NCI-H187 treated with DMSO at 0.1 percent for 48 hours (cell line): ENCODE measurements around the gene TRIP6.
"Not testable (repeated sequence)": the region's sequence is repeated elsewhere in the genome, so short reads cannot be mapped to it uniquely, and the experiment has no call there.

Experiments used
- DNase-seq: peaks from one replicate; lab custom pipeline; 2025; lab: John Stamatoyannopoulos, UW

TRIP6 gene

GRCh38 chr7:100839361-100839760 is 27.8 kb upstream of the TRIP6 start:
- no peak for DNase-seq

DNA sequence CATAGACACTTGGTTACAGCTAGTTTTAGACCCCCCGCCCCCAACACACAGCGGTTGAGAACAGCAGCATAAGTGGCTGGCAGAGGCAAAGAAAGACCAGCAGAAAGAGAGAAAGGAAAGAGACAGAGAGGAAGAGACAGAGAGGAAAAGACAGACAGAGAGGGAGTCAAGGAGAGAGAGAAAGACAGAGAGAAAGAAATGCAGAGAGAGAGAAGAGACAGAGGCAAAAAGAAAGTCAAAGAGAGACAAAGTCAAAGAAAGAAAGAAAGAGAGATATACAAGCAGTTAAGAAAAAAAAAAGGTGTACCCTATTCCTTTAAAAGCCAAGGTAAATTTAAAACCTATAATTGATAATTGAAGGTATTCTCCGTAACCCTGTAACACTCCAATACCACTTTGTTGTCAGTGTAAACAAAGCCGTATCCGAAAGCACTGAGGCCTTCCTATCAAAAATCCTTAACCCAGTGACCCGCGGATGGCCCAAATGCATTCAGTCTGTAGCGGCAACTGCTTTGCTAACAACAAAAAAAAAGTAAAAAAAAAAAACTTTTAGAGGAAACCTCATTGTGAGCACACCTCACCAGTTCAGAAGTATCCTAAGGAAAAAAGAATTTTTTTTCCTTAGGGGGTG is 26.6 kb upstream of the TRIP6 start:
- no peak for DNase-seq

- DNase-seq, result no peak
Measured at GRCh38 chr7:100847360-100847759, 19.8 kb upstream of the TRIP6 start.

DNA sequence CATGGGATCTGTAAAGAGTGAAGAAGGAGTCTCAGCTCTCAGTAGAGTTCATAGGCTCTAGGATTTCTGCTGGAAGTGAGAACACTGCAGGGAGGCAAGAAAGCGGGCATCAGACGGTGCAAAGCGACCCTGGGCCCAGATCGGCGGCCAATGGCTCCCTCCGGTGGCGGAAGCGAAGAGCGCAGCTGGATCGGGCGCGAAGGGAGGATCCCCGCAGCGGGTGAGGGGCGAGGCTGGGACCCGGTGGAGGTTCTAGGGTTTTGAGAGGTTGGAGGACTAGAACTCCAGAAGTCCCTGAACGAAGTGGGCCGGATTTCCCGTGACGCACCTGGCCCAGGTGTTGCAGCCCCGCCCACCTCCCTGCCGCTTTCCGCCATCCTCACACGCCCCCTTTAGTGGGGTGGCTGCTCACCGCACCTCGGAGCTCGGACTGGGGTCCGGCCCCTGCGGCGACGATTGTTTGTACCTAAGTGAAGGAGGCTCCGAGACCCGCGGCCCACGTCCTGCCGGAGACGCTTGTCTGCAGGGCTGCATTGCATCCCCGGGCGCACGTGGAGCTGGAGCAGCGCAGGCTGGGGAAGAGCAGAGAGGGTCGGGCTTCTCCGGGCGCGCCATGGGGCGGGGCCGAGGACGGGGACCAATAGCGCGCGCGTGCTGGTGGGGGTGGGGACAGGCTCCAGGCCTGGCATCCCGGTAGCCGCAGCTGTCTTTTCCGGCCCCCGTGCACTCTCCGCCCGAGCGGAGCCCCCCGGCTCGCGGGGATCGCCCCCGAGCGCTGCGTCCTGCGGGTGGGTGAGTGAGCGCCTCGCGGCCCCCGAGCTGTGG is 14.9 kb upstream of the TRIP6 start, which contains the start of gene SLC12A9:
SLC12A9 (plus strand) TSS at position 666 of the 825 bp plus-strand sequence. CDS start 1,485 bp downstream, outside the sequence.
- peak; percentile 54 for DNase-seq

GRCh38 chr7:100854146-100854895 is 12.9 kb upstream of the TRIP6 start:
- DNase-seq, result no peak

GRCh38 chr7:100854899-100855298 is 12.3 kb upstream of the TRIP6 start:
- DNase-seq, result not testable (repeated sequence)

- DNase-seq, result no peak
Measured at GRCh38 chr7:100855515-100855914, 11.7 kb upstream of the TRIP6 start.

- DNase-seq, result no peak
Measured at GRCh38 chr7:100856871-100857282, 10.3 kb upstream of the TRIP6 start.

DNA sequence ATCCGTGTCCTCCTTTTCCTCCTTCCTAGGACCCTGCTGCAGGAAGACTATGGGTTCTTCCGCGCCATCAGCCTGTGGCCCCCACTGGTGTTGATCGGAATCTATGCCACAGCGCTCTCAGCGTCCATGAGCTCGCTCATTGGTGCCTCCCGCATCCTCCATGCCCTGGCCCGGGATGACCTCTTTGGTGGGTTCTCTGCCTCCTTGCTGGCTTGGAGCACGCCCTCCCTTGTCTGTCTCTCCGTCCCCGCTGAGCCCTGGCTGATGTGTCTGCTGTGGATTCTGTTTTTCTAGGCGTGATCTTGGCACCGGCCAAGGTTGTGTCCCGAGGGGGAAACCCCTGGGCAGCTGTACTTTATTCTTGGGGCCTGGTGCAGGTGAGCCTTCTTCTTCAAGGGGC is 7.3 kb upstream of the TRIP6 start:
- DNase-seq, result no peak

DNA sequence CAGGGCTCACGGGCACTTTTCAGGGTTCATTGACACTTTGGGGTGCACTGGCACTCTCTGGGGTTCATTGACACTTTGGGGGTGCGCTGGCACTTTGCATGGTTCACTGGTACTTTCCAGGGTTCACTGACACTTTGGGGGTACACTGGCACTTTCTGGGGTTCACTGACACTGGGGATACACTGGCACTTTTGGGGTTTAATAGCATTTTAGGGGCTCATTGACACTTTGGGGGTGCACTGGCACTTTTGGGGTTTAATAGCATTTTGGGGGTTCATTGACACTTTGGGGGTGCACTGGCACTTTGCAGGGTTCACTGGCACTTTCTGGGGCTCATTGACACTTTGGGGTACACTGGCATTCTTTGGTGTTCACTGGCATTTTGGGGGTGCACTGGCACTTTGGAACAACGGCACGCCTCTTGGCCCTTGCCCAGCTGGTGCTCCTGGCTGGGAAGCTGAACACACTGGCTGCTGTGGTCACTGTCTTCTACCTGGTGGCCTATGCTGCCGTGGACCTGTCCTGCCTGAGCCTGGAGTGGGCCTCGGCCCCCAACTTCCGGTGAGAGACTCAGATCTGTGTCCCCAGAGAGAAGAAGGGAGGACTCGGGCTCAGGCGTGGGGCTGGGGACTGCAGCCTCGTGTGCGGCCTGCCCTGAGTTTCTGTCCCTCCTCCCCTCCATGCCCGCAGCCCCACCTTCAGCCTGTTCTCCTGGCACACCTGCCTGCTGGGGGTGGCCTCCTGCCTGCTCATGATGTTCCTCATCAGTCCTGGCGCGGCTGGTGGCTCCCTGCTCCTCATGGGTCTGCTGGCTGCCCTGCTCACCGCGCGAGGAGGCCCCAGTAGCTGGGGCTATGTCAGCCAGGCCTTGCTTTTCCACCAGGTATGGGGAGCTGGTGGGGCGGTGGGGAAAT is 6.2 kb upstream of the TRIP6 start:
- no peak for DNase-seq

GRCh38 chr7:100861616-100861985 is 5.6 kb upstream of the TRIP6 start:
- no peak for DNase-seq

- no peak for DNase-seq
Measured at GRCh38 chr7:100863406-100863950, 3.7 kb upstream of the TRIP6 start.

GRCh38 chr7:100864263-100864845 is 2.8 kb upstream of the TRIP6 start:
- no peak for DNase-seq

- DNase-seq, result no peak
Measured at GRCh38 chr7:100865372-100865911, 1.7 kb upstream of the TRIP6 start.

DNA sequence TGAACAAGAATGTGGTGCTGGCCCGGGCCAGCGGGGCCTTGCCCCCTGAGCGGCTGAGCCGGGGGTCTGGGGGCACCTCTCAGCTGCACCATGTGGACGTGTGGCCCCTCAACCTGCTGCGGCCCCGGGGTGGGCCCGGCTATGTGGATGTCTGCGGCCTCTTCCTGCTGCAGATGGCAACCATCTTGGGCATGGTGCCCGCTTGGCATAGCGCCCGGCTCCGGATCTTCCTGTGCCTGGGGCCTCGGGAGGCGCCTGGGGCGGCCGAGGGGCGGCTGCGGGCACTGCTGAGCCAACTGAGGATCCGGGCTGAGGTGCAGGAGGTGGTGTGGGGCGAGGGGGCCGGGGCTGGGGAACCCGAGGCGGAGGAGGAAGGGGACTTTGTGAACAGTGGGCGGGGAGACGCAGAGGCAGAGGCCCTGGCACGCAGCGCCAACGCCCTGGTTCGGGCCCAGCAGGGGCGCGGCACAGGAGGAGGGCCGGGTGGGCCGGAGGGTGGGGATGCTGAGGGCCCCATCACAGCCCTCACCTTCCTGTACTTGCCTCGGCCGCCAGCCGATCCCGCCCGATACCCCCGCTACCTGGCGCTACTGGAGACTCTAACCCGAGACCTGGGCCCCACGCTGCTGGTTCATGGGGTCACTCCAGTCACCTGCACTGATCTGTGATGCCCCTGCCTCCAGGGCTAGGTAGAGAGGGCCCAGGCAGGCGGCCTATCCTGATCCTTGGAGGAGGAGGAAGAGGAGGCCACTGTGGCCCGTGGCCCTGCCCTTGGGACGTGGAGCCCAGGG is 1.1 kb upstream of the TRIP6 start:
- DNase-seq, result no peak

DNA sequence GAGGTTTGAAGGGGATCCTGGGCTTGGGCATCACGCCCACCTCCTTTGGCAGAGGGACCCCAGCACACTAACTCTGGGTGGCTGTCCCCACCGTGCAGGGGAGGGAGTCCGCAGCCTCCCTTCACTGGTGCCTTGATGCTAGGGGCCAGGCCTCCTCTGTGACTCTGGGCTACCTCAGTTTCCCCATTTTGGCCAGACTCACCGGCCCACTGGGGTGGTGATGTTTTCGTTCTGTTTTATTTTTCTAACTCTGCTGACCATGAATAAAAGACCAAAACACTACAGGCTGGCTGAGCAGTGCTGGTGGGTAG is 503 bp upstream of the TRIP6 start:
- no peak for DNase-seq

- DNase-seq, result no peak
Measured at GRCh38 chr7:100867776-100868485, 744 bp downstream of the TRIP6 start.

- no peak for DNase-seq
Measured at GRCh38 chr7:100873599-100874299, 6.6 kb downstream of the TRIP6 start.

DNA sequence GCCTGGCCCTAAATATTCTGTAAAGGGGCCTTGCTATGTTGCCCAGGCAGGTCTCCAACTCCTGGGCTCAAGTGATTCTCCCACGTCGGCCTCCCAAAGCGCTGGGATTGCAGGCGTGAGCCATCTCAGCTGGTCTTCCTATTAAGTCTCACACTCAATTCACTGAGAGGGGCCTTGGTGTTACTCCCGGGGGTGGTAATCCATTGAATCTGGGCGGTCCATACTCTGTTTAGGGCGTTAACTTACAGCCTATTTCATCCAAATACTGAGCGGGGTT is 7.1 kb downstream of the TRIP6 start:
- no peak for DNase-seq
